Measurements from ENCODE around the gene CYB561D1. TPM values are rescaled to one million over a fixed set of nuclear protein-coding genes. Genes with fewer than 3 reads are reported as not detected.

CYB561D1 gene
- total and polyA plus RNA-seq, 9 of the 15 experiments (the other 6 are each of a cell fraction or from before 2014, with no cell fraction given): 0.71 to 7.2 (median 3.5) TPM

DNA sequence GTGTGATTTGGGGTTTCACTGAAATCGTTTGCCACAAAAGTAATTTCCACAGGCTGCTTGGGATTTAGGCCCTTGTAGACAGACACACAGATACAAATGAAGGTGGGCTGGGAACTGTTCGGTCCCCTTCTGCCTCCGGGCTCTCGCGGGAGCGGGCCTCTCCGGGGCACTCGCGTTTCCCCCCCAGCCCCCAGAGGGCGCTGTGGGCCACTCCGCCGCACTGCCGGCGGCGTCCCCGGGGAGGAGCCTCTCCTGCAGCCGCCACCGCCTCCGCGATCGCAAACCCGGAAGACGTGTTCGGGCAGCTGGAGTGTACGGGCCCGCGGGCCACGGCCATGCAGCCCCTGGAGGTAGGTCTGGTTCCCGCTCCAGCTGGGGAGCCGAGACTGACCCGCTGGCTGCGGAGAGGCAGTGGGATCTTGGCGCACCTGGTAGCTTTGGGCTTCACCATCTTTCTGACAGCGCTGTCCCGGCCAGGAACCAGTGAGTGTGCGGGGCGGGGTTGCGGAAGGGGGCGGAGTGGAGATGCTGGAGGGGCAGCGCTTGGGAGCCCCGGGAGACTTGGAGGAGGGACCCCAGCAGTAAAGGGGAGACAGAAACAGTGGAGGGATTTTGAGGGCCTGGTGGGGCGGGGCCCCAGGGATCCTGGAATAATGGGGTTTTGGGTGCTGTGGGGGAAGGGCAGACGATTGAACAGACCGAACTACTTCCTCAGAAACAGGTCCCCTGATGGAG lies at the start of gene CYB561D1 (continued):
- TF ChIP-seq GTF2B (IDR thresholded peaks at IDR 0.05; ENCODE audit: extremely low read depth, insufficient read length) (no peak), TBL1XR1 (IDR thresholded peaks at IDR 0.05; ENCODE audit: low read length in 2 of 2) (no peak), ZNF384 (IDR thresholded peaks at IDR 0.05; ENCODE audit: low read depth, low read length) (no peak), ZBTB8A (IDR thresholded peaks at IDR 0.05; ENCODE audit: partially characterized antibody) (no peak), BRCA1 (IDR thresholded peaks at IDR 0.05) (no peak), BRCA1 (CRISPR knock-in tag; IDR thresholded peaks at IDR 0.05) (no peak), GTF2E2 (tag; IDR thresholded peaks at IDR 0.05) (no peak), ZSCAN29 (IDR thresholded peaks at IDR 0.05) (0 out of 2 replicates have a peak, but pooled peaks have one; percentile 2), ZNF444 (CRISPR knock-in tag; IDR thresholded peaks at IDR 0.05) (no peak; the same call in 1 of the 2 replicates), NCOA4 (IDR thresholded peaks at IDR 0.05; ENCODE audit: partially characterized antibody) (no peak), TFAM (CRISPR knock-in tag; conservative IDR thresholded peaks at IDR 0.05) (no peak), ZNF41 (CRISPR knock-in tag; conservative IDR thresholded peaks at IDR 0.05) (no peak), TCF7 (IDR thresholded peaks at IDR 0.05; ENCODE audit: borderline replicate concordance) (no peak), BDP1 (IDR thresholded peaks at IDR 0.05; ENCODE audit: insufficient read depth, insufficient read length) (no peak), ZNF280B (CRISPR knock-in tag; IDR thresholded peaks at IDR 0.05) (no peak), TRIM24 (IDR thresholded peaks at IDR 0.05) (no peak), ATF3 (IDR thresholded peaks at IDR 0.05) (no peak), ATF3 (CRISPR knock-in tag; conservative IDR thresholded peaks at IDR 0.05) (no peak), POU5F1 (IDR thresholded peaks at IDR 0.05; ENCODE audit: borderline replicate concordance, low read depth, low read length, partially characterized antibody) (peak; percentile 41), NCOA6 (IDR thresholded peaks at IDR 0.05) (no peak), SMARCE1 (IDR thresholded peaks at IDR 0.05) (no peak; the same call in 1 of the 2 replicates), NR3C1 (CRISPR knock-in tag; IDR thresholded peaks at IDR 0.05) (no peak), ZFP91 (CRISPR knock-in tag; IDR thresholded peaks at IDR 0.05) (no peak)
- TF ChIP-seq, protein P1, sequence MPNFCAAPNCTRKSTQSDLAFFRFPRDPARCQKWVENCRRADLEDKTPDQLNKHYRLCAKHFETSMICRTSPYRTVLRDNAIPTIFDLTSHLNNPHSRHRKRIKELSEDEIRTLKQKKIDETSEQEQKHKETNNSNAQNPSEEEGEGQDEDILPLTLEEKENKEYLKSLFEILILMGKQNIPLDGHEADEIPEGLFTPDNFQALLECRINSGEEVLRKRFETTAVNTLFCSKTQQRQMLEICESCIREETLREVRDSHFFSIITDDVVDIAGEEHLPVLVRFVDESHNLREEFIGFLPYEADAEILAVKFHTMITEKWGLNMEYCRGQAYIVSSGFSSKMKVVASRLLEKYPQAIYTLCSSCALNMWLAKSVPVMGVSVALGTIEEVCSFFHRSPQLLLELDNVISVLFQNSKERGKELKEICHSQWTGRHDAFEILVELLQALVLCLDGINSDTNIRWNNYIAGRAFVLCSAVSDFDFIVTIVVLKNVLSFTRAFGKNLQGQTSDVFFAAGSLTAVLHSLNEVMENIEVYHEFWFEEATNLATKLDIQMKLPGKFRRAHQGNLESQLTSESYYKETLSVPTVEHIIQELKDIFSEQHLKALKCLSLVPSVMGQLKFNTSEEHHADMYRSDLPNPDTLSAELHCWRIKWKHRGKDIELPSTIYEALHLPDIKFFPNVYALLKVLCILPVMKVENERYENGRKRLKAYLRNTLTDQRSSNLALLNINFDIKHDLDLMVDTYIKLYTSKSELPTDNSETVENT (CRISPR knock-in tag; IDR thresholded peaks at IDR 0.05): peak; percentile 69

All from K562 (cell line).